Fibroblast of skin of left quadriceps (primary cell): ENCODE measurements around the gene NCF4.

ENCODE experiments used
- DNase-seq, 2 experiments: peaks; one replicate each; pipeline ENCODE4 v3.0.0-alpha.2; 2013; ENCODE audit warnings: low read depth in 2 of 2

The NCF4 gene

GRCh38 chr22:36860821-36861659, at the start of gene NCF4:
Gene NCF4 (plus strand): TSS chr22:36861006. CDS start chr22:36861172, 166 bp downstream.
- no peak for DNase-seq

- DNase-seq = no peak
Observed at GRCh38 chr22:36811094-36811800, 49.6 kb upstream of the NCF4 start.

GRCh38 chr22:36814801-36815200, 46.0 kb upstream of the NCF4 start:
- DNase-seq = no peak

- DNase-seq = no peak
Observed at GRCh38 chr22:36815558-36816338, 45.1 kb upstream of the NCF4 start.

- DNase-seq = no peak
Observed at GRCh38 chr22:36816339-36816635, 44.5 kb upstream of the NCF4 start.

GRCh38 chr22:36816636-36817524, 43.9 kb upstream of the NCF4 start, which contains the start of gene PVALB:
Gene PVALB (minus strand): TSS chr22:36817035. CDS start chr22:36817005, 30 bp downstream.
- no peak for DNase-seq

GRCh38 chr22:36817525-36817848, 43.3 kb upstream of the NCF4 start:
- DNase-seq = no peak

- DNase-seq = no peak
Observed at GRCh38 chr22:36818010-36818642, 42.7 kb upstream of the NCF4 start.

GRCh38 chr22:36819112-36819511, 41.7 kb upstream of the NCF4 start:
- DNase-seq = no peak

- no peak for DNase-seq
Observed at GRCh38 chr22:36822581-36822980, 38.2 kb upstream of the NCF4 start.

GRCh38 chr22:36823186-36823839, 37.5 kb upstream of the NCF4 start:
- DNase-seq = no peak

GRCh38 chr22:36824655-36825054, 36.2 kb upstream of the NCF4 start:
- no peak for DNase-seq

GRCh38 chr22:36826262-36826661, 34.5 kb upstream of the NCF4 start:
- no peak for DNase-seq

- no peak for DNase-seq
Observed at GRCh38 chr22:36828815-36829214, 32.0 kb upstream of the NCF4 start.

GRCh38 chr22:36829370-36830002, 31.3 kb upstream of the NCF4 start:
- no peak for DNase-seq

GRCh38 chr22:36830601-36831000, 30.2 kb upstream of the NCF4 start:
- no peak for DNase-seq

GRCh38 chr22:36831206-36831605, 29.6 kb upstream of the NCF4 start:
- no peak for DNase-seq

GRCh38 chr22:36831717-36832116, 29.1 kb upstream of the NCF4 start:
- DNase-seq = no peak

- DNase-seq = no peak
Observed at GRCh38 chr22:36833073-36833472, 27.7 kb upstream of the NCF4 start.

GRCh38 chr22:36835903-36836302, 24.9 kb upstream of the NCF4 start:
- DNase-seq = no peak
